Retinal pigment epithelial cell (primary cell): ENCODE data around the gene PSG1.
"Not testable (repeated sequence)": the region's sequence is repeated elsewhere in the genome, so short reads cannot be mapped to it uniquely, and the experiment has no call there.

Experiments
- DNase-seq: peaks from one replicate; pipeline ENCODE4 v3.0.0-alpha.2; 2010; ENCODE audit warnings: low read depth
- H3K4me3 ChIP-seq: 2 replicates; pipeline ENCODE4 v1.5.1; 2011; ENCODE audit warnings: mild to moderate bottlenecking, low read length, control low read depth, moderate library complexity
- TF ChIP-seq, protein P1 (sequence below): conservative IDR thresholded peaks from 2 replicates; pipeline ENCODE4 v1.5.1; 2011; ENCODE audit warnings: low read depth, low read length, control low read depth, inconsistent platforms

PSG1 gene

GRCh38 chr19:42872608-42873007 lies 6.9 kb downstream of the PSG1 start:
- no peak for DNase-seq

GRCh38 chr19:42857544-42857867 lies 22.0 kb downstream of the PSG1 start:
- TF ChIP-seq, protein P1, sequence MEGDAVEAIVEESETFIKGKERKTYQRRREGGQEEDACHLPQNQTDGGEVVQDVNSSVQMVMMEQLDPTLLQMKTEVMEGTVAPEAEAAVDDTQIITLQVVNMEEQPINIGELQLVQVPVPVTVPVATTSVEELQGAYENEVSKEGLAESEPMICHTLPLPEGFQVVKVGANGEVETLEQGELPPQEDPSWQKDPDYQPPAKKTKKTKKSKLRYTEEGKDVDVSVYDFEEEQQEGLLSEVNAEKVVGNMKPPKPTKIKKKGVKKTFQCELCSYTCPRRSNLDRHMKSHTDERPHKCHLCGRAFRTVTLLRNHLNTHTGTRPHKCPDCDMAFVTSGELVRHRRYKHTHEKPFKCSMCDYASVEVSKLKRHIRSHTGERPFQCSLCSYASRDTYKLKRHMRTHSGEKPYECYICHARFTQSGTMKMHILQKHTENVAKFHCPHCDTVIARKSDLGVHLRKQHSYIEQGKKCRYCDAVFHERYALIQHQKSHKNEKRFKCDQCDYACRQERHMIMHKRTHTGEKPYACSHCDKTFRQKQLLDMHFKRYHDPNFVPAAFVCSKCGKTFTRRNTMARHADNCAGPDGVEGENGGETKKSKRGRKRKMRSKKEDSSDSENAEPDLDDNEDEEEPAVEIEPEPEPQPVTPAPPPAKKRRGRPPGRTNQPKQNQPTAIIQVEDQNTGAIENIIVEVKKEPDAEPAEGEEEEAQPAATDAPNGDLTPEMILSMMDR: no peak

More at GRCh38 chr19:42872608-42873007, 6.9 kb downstream of the PSG1 start:
- H3K4me3 ChIP-seq: no peak overlapping the region
- TF ChIP-seq, protein P1: no peak

DNA sequence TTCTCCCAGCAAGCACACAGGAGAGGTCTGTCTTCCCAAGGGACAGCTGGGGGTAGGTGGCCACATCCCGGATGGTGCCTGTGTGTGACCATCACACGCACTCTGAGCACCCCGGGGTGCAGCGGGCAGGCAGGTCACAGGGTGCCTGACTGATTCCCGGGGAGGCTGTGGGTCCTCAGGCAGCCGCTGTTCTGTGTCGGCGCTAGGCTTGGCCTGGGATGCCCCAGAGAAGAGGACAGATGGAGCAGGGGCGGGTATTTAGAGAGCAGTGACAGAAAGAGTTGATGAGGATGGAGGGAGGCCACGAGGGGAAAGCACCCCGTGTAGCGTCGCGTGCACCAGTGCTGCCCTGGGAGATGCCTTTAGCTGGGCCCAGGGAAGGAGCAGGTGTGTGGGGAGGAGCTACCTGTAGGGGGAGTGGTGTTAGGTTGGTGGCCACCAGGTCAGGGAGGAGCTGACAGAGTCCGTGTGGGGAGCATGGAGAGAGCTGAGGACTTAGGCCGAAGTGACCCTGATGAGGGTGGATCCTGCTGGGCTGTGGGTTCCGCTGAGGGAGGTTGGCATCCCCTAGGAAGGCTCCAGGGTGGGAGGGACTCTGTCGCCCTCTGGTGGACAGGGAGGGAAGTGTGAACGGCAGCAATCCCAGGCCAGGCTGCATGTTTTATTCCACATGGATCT lies 22.5 kb downstream of the PSG1 start:
- H3K4me3 ChIP-seq, DNase-seq: not testable (repeated sequence)
- TF ChIP-seq, protein P1: peak; percentile 55

More at GRCh38 chr19:42857544-42857867, 22.0 kb downstream of the PSG1 start:
- no peak overlapping the region for H3K4me3 ChIP-seq
- DNase-seq: no peak

GRCh38 chr19:42854745-42855144 lies 24.8 kb downstream of the PSG1 start:
- H3K4me3 ChIP-seq, DNase-seq: not testable (repeated sequence)

- not testable (repeated sequence) for H3K4me3 ChIP-seq, DNase-seq
Observed at GRCh38 chr19:42853231-42853630, 26.3 kb downstream of the PSG1 start.

DNA sequence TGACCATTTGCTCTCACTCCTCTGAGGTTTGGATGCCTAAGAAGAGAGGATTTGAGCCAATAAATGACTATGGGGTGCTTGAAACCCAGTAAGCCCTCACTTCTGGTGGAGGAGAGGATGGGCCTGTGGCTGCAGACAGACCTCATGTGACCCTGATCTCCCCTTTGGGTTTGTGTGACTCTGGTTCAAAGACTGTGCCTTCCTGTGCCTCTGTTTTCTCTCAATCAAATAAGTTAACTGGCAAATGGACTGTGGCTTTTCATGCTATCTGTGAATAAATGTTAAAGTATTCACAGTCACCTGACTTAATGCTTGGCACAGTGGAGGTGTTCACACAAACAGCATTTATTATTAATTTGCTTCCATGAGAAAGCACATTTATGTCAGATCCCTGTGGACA lies 26.7 kb downstream of the PSG1 start:
- H3K4me3 ChIP-seq: not testable (repeated sequence)
- peak; percentile 38 for DNase-seq

DNA sequence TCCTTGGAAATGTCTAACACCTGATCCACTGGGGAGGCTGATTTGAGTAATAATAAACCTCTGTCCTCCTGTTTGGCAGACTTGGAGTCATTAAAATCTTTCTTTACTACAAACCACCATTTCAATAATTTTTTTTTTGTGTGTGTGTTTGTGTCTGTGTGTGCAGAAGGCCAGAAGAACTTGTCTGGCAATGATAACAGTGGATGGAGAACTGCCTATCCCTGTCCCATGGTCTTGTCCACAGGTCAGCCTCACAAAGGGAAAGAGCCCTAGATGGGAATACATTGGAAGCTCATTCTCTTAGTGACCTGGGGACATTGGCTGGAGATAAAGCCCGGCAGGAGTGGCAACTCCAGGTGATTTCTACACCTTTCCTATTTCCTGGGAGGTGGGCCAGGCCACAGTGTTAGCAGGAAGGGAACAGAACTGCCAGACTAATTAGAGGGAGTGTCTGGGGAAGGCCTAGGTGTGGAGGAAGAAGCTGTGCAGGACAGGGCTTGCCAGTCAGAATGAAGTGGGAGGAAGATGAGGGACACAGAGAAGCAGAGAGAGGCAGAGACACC lies 27.7 kb downstream of the PSG1 start:
- not testable (repeated sequence) for H3K4me3 ChIP-seq, DNase-seq

DNA sequence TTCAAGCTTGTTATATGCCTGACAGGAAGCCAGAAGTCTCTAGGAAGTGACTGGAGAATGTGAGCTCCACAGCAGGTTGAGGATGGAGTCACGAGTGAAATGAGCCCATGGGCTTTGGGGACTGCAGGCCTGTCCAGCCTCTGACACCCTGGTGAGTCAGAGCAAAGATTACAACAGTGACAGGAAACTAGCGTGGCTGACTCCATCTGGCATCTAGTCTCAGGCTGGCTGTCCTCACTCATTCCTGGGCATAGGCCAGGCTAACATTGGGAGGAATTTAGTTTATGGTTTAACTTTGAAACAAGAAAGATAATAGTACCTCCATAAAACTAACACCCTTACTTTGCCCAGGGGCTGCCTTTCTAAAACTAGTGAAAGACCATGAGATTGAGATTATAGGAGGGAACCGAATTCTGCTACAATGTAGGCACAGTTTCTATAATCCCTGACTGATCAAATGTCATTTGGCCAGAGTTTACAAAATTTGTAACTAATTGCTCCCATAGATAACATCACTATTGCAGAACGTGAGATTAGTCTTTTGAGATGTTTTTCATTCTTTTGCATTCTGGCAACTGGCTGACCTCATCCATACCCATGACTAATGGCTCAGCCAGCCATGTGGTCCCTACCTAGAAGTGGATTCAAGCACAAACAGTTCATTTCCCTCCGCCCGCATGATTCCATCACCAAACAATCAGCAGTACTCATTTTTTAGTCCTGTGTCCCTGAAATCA lies 28.4 kb downstream of the PSG1 start:
- peak; percentile 96 for DNase-seq
- TF ChIP-seq, protein P1: no peak
- no peak overlapping the region for H3K4me3 ChIP-seq

DNA sequence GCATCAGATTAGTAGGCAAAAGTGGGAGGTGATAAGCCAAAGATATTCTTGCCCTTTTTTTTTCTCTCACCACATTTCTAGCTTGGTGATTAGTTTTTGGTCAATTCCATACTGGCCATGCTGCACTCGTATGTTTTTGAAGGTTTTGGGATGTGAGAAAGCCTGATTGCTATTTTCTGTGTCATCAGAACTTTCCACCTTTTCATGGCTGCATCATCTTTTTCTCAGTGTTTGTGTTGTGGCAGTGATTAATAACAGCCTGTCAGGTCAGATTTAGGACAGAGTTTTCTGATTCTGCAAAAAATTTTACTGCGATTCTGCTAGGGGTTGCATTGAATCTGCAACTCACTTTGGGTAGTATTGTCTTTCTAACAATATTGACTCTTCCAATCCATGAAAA lies 32.9 kb downstream of the PSG1 start:
- DNase-seq: no peak
- TF ChIP-seq, protein P1: no peak

GRCh38 chr19:42843631-42844030 lies 35.9 kb downstream of the PSG1 start:
- not testable (repeated sequence) for H3K4me3 ChIP-seq

More for the DNA sequence above, 32.9 kb downstream of the PSG1 start:
- H3K4me3 ChIP-seq: no peak overlapping the region

GRCh38 chr19:42832746-42833442 lies 46.6 kb downstream of the PSG1 start:
- not testable (repeated sequence) for H3K4me3 ChIP-seq, DNase-seq

More at GRCh38 chr19:42843631-42844030, 35.9 kb downstream of the PSG1 start:
- DNase-seq: not testable (repeated sequence)

DNA sequence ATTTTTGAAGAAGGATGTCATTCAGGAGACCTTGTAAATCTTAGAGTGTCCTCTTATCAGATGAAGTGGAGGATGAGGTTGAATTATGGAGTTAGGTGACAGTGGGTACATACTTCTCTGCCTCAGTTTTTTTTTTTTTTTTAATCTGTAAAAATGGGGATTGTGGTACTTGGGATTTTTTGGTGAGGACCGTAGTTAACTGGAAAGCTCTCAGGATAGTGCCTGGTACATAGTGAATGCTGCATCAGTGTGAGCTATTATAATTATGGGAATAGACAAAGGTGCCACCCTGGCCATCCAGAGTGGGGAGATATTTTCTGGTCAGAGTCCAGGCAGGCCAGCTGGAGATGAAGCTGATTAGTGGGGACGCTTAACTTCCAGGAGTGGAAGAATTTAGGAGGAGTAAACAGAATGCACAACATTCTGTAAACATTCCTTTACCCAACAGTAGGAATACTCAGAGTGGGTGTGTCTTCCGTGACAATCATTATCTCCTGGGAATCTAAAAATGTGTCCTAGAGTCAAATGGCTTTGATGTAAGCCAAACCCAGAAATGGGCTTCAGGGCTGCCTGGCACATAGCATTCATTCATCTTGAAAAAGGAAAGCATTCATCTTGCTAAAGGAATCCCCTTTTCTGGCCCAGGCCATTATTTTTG lies 47.4 kb downstream of the PSG1 start:
- not testable (repeated sequence) for H3K4me3 ChIP-seq

More for the DNA sequence above, 47.4 kb downstream of the PSG1 start:
- DNase-seq: not testable (repeated sequence)
